Activated T-cell treated with anti-CD3 and anti-CD28 coated beads for 48 hours (primary cell): Measurements from ENCODE around the gene TTN.

ENCODE experiments used
- DNase-seq: peaks from one replicate; pipeline ENCODE4 v3.0.0-alpha.2; 2020; ENCODE audit warnings: low read depth

The TTN gene

DNA sequence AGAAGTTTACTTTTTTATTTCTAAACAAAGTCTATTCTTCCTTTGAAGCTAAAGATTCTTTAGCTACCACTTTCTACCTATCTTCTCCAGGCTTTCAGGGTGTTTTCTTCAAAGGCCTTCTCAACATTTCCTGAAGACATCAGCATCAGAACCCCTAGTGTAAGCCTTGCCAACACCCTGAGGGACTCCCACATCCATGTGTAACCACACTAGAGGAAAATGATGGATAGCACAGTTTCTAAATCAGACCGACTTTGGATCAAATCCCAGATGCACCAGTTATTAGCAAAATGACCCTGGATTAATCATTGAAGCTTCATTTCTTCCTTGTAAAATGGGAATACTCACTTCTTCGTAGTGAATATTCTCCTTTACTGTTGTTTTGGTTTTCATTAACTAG, 4.7 kb upstream of the TTN start:
- no peak for DNase-seq

DNA sequence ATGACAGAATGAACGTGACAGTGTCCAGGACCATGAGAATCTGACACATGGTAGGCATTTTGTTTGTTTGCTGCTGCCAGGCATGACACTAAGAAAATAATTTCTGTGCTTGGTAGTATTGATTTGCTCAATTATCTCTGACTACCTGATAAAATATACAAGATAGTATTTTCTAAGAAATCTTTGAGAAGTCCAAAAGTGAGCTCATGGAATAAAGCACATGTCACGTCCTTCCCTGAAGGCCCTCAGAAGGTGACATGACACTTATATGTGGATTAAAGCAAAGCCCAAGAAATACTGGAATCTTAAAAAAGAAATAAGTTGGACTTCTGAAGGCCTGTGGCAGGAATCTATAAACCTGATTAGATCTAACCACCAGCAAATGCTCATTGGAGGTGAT, 3.8 kb upstream of the TTN start:
- no peak for DNase-seq

DNA sequence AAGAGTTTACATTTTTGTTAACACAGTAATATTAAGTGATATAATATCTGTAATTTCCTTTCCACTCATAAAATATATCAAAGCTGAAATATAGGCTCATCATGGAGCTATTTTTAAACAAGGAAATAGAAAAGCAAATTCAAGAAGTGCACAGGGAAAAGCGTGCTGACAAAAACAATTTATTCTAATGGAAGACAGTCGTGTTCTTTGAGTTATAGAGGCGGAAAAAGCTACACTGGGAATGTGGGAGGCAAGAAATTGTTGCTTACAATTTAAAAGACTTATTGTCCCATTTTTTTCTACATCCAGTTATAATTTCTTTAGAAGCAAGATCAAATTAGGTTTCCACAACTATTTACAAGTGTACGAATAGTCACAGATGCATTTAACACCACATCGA, 3.2 kb upstream of the TTN start:
- no peak for DNase-seq

GRCh38 chr2:178806543-178806942, 680 bp downstream of the TTN start:
- DNase-seq, result no peak

DNA sequence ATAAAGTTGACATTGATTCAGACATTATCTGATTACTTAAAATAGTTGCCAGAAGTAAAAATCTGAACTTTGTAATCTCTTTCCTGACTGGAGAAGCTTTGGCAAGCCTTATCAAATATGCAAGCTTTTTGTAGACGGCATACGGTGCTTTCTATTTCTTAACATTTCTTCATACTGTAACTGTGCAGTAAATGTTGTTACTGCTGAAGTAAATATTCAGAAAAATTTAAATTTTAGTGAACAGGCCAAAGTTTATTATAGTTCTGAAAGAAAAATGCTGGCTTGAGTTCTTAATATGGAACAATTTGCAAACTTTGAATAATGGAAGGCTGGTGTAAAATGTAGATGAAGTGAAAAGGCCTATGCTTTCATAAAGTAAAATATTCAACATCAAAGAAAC, 1.8 kb downstream of the TTN start:
- no peak for DNase-seq

- DNase-seq, result no peak
Measured at GRCh38 chr2:178804791-178805190, 2.4 kb downstream of the TTN start.

DNA sequence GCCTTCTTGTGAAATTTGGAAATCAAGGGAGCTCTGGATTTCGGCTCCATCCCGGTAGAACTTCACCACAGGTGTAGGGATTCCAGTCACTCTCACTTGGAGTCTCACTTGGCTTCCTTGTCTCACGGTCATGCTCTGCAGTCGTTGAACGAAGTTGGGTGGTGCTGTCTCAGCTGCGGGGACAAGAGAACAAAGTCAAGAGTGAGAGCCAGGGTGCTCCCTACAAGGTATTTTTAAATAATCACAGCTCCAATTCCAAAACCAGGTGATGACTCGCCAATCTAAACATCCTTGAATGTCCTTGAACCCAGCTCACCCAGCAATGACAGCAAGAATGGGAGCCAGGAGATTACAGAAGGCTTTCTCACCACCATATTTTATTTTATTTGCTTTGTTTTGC, 6.7 kb downstream of the TTN start:
- DNase-seq, result no peak

- DNase-seq, result no peak
Measured at GRCh38 chr2:178799305-178799704, 7.9 kb downstream of the TTN start.

GRCh38 chr2:178796079-178796677, 11.0 kb downstream of the TTN start:
- DNase-seq, result no peak

DNA sequence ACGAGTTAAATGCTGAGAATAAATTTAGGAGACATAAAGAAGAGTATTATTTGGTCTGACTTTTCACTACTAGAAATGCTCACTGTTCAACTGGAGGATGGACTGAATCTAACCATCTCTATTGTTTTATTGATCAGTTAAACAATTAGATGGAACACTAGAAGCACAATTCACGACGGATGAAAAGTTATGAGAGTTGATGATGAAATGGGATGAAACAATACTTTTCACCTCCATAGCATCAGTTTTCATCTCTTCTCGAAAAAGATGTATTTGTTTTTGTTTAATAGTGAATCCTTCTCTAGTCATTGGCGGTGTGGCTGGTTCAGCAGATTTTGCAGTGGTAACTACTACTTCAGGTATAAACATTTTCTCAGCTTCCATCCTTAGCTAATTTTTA, 19.3 kb downstream of the TTN start:
- DNase-seq, result no peak

DNA sequence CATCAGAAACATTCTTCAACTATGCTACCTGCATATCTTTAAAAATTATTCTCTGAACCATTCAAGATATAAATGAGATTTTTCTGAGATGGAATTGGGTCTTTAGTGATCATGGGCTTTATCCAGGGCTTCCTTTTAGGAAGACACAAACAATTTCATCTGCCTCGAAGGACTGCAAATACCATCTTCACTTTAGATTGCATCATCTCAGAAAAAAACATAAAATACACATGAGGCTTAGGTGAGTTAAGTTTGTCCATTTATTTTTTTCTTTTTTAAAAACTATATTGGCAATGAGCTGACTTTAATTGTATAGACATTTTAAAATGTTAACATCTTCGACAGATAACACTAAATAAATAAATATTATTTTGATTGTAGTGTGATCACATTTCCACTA, 20.1 kb downstream of the TTN start:
- no peak for DNase-seq

DNA sequence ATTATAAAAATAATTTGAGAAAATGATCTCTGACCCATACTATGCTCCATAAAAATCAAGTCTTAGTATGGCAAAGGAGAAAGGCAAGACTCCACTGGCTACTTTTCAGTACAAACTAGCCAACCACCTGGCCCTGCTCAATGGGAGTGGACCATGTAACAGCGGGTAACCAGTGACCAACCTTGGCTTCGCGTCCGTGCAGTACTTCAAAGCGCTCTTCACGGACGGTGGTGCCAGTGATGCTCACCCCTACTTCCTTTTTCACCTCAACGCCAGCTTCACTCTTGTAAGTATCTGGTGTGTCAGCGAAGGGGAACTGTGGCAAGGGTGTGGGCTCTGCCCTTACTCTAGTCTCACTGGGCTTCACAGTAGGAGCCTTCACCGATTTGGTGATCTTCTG, 23.3 kb downstream of the TTN start:
- DNase-seq, result no peak

GRCh38 chr2:178782236-178782635, 25.0 kb downstream of the TTN start:
- DNase-seq, result no peak

- DNase-seq, result no peak
Measured at GRCh38 chr2:178777577-178777976, 29.6 kb downstream of the TTN start.

GRCh38 chr2:178776751-178777150, 30.5 kb downstream of the TTN start:
- DNase-seq, result no peak

- no peak for DNase-seq
Measured at GRCh38 chr2:178775975-178776374, 31.2 kb downstream of the TTN start.

GRCh38 chr2:178770518-178770917, 36.7 kb downstream of the TTN start:
- no peak for DNase-seq

- DNase-seq, result no peak
Measured at GRCh38 chr2:178767094-178768060, 39.8 kb downstream of the TTN start.

GRCh38 chr2:178764097-178764496, 43.1 kb downstream of the TTN start:
- DNase-seq, result no peak

DNA sequence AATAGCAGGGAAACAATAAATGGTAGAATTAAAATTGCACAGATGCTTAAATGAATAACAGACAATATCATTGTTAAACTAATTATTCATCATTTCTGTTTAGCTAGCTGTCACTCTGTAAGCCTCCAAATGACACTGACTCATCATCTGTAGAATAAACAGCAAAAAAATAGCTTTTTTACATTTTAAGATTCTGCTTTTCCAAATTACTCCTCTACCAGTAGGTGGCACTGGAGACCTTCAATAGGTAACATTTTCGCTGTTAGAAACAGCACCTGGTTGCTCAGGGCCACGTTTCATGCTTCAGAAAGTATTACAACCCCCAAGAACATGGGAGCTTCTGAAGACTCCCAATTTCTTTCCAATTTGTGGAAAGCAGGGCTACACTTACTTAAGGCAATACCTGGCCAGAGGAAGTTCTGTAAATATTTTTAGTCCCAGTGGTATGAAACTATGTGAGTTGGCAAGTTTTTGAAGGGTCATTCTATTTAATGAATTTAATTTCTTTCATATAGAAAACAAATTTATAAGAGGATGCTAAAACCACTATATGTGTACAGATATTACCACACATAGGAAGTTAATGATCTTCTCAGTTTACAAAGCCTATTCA, 45.4 kb downstream of the TTN start:
- DNase-seq, result no peak

- DNase-seq, result no peak
Measured at GRCh38 chr2:178756843-178757242, 50.4 kb downstream of the TTN start.

DNA sequence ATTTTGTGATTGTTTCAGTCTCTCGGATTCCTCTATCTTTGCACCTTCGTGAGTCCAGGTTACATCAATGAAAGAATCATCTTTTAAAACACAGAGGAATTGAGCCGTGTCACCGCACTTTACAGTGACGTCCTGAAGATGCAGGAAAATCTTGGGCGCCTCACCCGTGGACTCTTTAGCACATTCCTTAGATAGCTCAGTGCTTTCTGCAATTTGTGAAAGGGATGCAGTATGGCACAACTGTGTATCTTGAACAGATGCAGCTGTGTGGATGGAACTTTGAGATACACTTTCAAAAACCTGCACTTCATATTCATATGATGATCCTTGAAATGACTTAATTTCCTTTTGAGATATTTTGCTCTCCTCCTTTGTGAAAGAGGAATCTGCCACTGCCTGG, 50.9 kb downstream of the TTN start:
- no peak for DNase-seq

DNA sequence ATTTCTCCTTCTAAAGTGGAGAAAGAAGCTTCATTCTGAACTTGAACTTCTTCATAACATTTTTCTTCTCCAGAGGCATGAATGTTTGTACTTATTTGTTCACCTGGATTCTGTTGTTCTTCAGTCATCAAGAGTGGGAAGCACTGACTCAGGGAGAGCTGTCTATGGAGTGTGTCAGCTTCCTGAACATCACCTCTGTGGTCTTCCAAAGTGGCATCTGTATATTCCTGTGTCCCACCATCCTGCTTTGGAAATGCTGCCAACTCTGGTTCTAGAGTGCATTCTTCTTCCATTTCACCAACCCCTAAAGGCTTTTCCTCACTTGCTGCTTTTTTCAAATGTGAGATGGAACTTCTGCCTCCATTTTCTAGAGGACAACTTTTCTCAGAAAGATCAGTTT, 59.5 kb downstream of the TTN start:
- DNase-seq, result no peak
